ENCODE results near the gene OR2L2.
"Not testable (repeated sequence)": the region's sequence is repeated elsewhere in the genome, so short reads cannot be mapped to it uniquely, and the experiment has no call there.

The OR2L2 gene, protein sequence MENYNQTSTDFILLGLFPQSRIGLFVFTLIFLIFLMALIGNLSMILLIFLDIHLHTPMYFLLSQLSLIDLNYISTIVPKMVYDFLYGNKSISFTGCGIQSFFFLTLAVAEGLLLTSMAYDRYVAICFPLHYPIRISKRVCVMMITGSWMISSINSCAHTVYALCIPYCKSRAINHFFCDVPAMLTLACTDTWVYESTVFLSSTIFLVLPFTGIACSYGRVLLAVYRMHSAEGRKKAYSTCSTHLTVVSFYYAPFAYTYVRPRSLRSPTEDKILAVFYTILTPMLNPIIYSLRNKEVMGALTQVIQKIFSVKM

DNA sequence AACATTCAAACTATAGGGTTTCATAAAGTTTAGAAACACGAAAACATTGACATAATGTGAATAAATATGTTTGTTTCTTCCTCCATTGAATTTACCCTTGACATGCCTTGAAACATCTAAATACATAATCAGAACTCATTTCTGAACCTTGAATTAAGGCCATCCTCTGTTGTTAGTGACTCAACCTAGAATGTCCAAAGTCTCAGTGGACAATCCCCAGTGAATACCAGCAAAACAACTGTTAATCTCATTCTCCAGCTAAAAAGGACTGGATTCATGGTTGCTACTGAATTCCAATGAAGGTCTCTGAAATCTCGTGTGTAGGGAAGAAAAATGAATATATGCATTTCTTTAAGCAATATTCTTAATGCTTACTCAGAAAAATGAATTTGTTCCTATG, at the start of gene OR2L2:
Gene OR2L2, plus strand, starts transcription at position 301 of the 400 bp plus-strand sequence. CDS start 8,198 bp downstream, outside the sequence.
- DNase-seq (ENCODE audit: low read depth in 2 of 2): no peak

- no peak for DNase-seq (ENCODE audit: low read depth in 2 of 2)
Measured at GRCh38 chr1:247992986-247993385, 36.9 kb upstream of the OR2L2 start.

GRCh38 chr1:247998811-247999210, 31.1 kb upstream of the OR2L2 start:
- DNase-seq (ENCODE audit: low read depth in 2 of 2): no peak

- DNase-seq (ENCODE audit: low read depth in 2 of 2): no peak
Measured at GRCh38 chr1:248000169-248000568, 29.7 kb upstream of the OR2L2 start.

DNA sequence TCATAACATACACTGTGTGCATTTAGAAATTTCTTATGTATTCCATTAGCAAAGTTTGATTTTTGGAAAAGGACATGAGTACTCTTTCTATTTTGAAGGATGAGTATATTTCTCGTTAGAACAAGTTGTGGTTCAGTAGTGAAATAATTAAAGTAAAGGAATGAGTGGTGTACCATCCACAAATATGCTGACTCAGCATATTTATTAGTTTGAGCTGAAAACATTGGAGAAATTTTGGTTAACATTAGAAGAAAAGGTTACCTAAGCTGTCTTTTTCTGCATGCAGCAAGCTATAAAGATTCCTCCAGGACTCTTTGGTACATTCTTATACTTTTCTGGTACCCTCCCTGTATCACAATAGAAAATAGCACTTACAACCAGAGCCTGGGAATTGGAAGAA, 22.1 kb upstream of the OR2L2 start:
- DNase-seq (ENCODE audit: low read depth in 2 of 2): no peak

DNA sequence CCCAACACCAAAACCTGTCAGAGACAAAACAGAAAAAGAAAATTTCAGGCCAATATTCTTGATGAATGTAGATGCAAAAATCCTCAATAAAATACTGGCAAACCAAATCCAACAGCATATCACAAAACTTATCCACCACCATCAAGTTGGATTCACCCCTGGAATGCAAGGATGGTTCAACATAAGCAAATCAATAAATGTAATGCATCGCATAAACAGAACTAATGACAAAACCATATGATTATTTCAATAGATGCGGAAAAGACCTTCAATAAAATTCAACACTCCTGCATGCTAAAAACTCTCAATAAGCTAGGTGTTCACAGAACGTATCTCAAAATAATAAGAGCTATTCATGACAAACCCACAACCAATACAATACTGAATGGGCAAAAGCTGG, 20.2 kb upstream of the OR2L2 start:
- no peak for DNase-seq (ENCODE audit: low read depth in 2 of 2)

- no peak for DNase-seq (ENCODE audit: low read depth in 2 of 2)
Measured at GRCh38 chr1:248013229-248013710, 16.6 kb upstream of the OR2L2 start, which contains the start of gene OR2L5. Gene OR2L5, plus strand, starts transcription at chr1:248013660. Its CDS starts 8,288 bp downstream, at chr1:248021948.

- no peak for DNase-seq (ENCODE audit: low read depth in 2 of 2)
Measured at GRCh38 chr1:248015803-248016202, 14.1 kb upstream of the OR2L2 start.

DNA sequence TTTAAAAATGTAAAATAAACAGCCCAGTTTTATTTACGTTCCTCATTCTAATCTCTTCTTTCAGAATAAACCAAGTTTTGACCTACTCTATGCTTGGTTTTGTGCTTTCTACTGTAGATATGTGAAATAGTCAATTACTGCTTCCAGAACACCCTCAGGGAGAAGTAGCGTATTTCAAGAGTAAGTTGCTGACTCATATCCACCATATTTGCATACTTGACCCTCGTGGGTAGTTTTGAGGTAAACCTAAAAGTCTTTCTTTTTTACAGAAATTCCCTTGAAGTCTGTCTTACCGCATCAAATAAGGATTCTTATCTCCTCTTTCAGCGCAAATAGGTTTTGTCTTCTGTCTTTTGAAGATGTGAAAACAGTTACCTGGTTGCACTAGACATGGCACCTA, 15.3 kb downstream of the OR2L2 start:
- no peak for DNase-seq (ENCODE audit: low read depth in 2 of 2)

DNA sequence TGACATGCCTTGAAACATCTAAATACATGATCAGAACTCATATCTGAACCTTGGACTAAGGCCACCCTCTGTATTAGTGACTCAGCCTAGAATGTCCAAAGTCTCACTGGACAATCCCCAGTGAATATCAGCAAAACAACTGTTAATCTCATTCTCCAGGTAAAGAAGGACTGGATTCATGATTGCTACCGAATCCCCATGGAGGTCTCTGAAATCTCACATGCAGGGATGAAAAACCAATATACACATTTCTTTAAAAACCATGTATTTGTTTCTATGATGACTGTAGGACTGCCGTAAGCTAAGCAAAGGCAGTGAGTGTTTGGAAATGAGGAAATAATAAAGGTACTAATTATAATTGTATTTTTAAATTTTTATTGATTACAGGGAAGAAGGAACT, 16.7 kb downstream of the OR2L2 start, which contains the start of gene OR2L3:
Gene OR2L3, plus strand, starts transcription at position 301 of the 400 bp plus-strand sequence. CDS start 13,846 bp downstream, outside the sequence.
- no peak for DNase-seq (ENCODE audit: low read depth in 2 of 2)

- DNase-seq (ENCODE audit: low read depth in 2 of 2): no peak
Measured at GRCh38 chr1:248047008-248047407, 17.1 kb downstream of the OR2L2 start.

DNA sequence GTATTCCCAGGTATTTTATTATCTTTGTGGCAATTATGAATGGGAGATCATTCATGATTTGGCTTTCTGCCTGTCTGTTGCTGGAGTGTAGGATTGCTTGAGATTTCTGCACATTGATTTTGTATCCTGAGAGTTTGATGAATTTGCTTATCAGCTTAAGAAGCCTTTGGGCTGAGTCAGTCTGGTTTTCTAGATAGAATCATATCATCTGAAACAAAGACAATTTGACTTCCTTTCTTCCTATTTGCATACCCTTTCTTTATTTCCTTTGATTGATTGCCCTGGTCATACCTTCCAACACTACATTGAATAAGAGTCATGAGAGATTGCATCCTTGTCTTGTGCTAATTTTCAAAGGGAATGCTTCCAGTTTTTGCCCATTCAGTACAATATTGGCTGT, 24.8 kb downstream of the OR2L2 start:
- no peak for DNase-seq (ENCODE audit: low read depth in 2 of 2)

- no peak for DNase-seq (ENCODE audit: low read depth in 2 of 2)
Measured at GRCh38 chr1:248055261-248055660, 25.4 kb downstream of the OR2L2 start.

DNA sequence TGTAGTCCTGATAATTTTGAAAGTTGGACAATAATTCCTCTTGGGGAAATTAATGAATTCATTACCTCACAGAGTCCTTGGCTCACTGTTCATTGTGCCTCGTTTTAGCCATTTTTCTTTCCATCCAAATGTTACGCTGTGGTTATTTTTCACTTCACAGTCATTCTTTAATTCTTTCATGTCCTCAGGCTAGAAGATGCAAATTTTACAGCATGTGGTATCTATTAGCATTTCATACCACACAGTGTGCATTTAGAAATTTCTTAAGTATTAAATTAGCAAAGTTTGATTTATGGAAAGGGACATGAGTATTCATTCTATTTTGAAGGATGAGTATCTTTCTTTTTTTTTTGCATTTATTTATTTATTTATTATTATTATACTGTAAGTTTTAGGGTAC, 35.2 kb downstream of the OR2L2 start:
- no peak for DNase-seq (ENCODE audit: low read depth in 2 of 2)

DNA sequence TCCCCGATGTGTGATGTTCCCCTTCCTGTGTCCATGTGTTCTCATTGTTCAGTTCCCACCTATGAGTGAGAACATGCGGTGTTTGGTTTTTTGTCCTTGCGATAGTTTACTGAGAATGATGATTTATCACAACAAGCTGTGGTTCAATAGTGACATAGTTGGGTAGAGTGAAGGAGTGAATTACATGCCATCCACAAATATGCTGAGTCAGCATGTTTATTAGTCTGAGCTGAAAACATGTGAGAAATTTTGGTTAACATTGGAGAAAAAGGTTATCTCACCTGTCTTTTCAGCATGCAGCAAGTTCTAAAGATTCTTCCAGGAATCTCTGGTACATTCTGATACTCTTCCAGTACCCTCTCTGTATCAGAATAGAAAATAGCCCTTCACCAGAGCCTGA, 35.7 kb downstream of the OR2L2 start:
- DNase-seq (ENCODE audit: low read depth in 2 of 2): no peak

- not testable (repeated sequence) for DNase-seq (ENCODE audit: low read depth in 2 of 2)
Measured at GRCh38 chr1:248083864-248084263, 54.0 kb downstream of the OR2L2 start.
